OCI-LY1 (cell line): ENCODE measurements around the gene SMURF2.

Source experiments
- CTCF ChIP-seq: fragments of 200-600 bp; sonication (generic), shearing (Covaris generic); IDR thresholded peaks from 2 replicates; pipeline ENCODE4 v1.5.1; 2017; ENCODE audit warnings: mild to moderate bottlenecking, antibody characterized with exemption, low read length, moderate library complexity, mixed read lengths
- EZH2 ChIP-seq: fragments of 200-600 bp; sonication (generic), shearing (Covaris generic); IDR thresholded peaks from 2 replicates; pipeline ENCODE4 v1.8.0; 2017; ENCODE audit warnings: borderline replicate concordance, mixed run types, mild to moderate bottlenecking, antibody characterized with exemption, low read length, moderate library complexity, mixed read lengths

GRCh38 chr17:64651889-64652288 is 10.2 kb downstream of the SMURF2 start:
- no peak for TF ChIP-seq CTCF
- no peak for TF ChIP-seq EZH2
